Right atrium auricular region (tissue), 2 donors: ENCODE measurements around the gene ATP2A1. TPM values are rescaled to one million over a fixed set of nuclear protein-coding genes. Genes with fewer than 3 reads are reported as not detected.
A peak's percentile ranks its signal among the peaks of the same experiment; 100 is the strongest.
"Not testable (repeated sequence)": the region's sequence is repeated elsewhere in the genome, so short reads cannot be mapped to it uniquely, and the experiment has no call there.

Experiments used
- DNase-seq: peaks from one replicate; pipeline ENCODE4 v3.0.0-alpha.2; 2019; ENCODE audit warnings: low spot score
- H3K27ac ChIP-seq, 2 donors: fragments of 200-600 bp; sonication (generic); 1 replicate in 1 of 2; 2 replicates in 1 of 2; pipeline ENCODE4 v1.5.1; 2016 to 2019
- H3K27me3 ChIP-seq, 2 donors: fragments of 200-600 bp; sonication (generic); one replicate each; pipeline versions ENCODE4 v1.5.1 to v1.6.0; 2017 to 2019
- H3K36me3 ChIP-seq: fragments of 200-600 bp; sonication (generic); one replicate; pipeline ENCODE4 v1.5.1; 2016
- H3K4me1 ChIP-seq, 2 donors: fragments of 200-600 bp; sonication (generic); one replicate each; pipeline versions ENCODE4 v1.5.1 to v1.6.0; 2017 to 2019
- H3K4me3 ChIP-seq, 2 donors: fragments of 200-600 bp; sonication (generic); 1 replicate in 1 of 2; 2 replicates in 1 of 2; pipeline ENCODE4 v1.5.1; 2017 to 2019; ENCODE audit warnings: mild to moderate bottlenecking in 1 of 2, moderate library complexity in 1 of 2
- H3K9me3 ChIP-seq, 2 donors: fragments of 200-600 bp; sonication (generic); one replicate each; pipeline ENCODE4 v1.5.1; 2019
- total RNA-seq, 2 donors: library from RNA; depleted of rRNA; stranded (reverse); fragments of >200 nt; gene quantifications; one replicate each; pipeline ENCODE4 v1.1.0, GENCODE V29; 2016
- TF ChIP-seq, protein P1 (sequence below), 2 donors: fragments of 200-600 bp; sonication (generic); IDR thresholded peaks; one replicate each; pipeline ENCODE4 v1.5.1; 2019; ENCODE audit warnings: antibody characterized with exemption in 2 of 2

The ATP2A1 gene
- total RNA-seq, 2 donors from 2014 or later: 0.26 TPM; not detected in 1

DNA sequence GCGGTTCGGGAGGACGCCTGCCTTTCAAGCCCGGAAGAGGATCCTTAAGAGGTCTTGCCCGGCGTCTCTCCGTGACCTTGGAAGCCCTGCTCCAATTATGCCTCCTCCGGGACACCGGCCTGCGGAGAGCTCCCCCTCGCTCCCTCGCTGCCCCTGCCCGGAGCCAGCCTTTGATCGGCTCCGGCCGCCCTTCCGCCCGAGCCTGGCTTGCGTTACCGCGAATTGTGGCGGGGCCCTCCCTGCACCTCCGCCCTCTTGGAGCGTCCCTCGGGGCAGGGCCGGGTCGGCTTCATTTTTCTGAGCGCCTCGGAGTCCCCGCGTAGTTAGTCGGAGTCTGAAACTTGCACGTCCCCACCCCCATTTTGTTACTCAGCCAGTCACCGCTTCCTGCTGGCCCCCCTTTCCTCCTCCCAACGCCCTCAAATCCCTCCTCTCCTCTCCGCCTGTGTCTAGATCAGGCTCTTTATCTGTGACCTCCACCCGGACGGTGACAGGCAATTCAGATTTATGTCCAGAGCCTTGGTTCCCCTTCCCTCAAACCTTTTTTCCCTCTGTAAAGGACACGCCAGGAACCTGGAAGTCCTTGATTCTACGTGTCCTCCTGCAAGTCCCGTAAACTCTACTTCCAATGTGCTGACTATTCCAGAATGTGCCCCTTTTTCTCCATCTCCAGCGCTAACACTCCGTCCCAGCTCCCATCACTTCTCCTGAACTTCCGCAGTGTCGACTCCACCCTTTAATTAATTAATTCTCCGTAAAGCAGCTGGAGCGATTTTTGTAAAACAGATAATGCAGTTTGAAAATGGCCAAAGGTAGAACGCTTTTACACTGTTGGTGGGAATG is 47.3 kb downstream of the ATP2A1 start:
- Histone ChIP-seq H3K9me3 (no peaks in the 10 kb centered on the region), H3K27me3 (no peaks in the 10 kb centered on the region), H3K4me1 (peaks cover 0 to 14% of the 10 kb centered on the region in 2 donors), H3K27ac (peak overlapping the region; percentile 98 to 99), H3K4me3 (peak overlapping the region; percentile 80 to 94), H3K36me3 (no peaks in the 10 kb centered on the region)
- TF ChIP-seq, protein P1, sequence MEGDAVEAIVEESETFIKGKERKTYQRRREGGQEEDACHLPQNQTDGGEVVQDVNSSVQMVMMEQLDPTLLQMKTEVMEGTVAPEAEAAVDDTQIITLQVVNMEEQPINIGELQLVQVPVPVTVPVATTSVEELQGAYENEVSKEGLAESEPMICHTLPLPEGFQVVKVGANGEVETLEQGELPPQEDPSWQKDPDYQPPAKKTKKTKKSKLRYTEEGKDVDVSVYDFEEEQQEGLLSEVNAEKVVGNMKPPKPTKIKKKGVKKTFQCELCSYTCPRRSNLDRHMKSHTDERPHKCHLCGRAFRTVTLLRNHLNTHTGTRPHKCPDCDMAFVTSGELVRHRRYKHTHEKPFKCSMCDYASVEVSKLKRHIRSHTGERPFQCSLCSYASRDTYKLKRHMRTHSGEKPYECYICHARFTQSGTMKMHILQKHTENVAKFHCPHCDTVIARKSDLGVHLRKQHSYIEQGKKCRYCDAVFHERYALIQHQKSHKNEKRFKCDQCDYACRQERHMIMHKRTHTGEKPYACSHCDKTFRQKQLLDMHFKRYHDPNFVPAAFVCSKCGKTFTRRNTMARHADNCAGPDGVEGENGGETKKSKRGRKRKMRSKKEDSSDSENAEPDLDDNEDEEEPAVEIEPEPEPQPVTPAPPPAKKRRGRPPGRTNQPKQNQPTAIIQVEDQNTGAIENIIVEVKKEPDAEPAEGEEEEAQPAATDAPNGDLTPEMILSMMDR (IDR thresholded peaks at IDR 0.05): peak in 1 of 2 donors; percentile 34
- peak; percentile 85 for DNase-seq

DNA sequence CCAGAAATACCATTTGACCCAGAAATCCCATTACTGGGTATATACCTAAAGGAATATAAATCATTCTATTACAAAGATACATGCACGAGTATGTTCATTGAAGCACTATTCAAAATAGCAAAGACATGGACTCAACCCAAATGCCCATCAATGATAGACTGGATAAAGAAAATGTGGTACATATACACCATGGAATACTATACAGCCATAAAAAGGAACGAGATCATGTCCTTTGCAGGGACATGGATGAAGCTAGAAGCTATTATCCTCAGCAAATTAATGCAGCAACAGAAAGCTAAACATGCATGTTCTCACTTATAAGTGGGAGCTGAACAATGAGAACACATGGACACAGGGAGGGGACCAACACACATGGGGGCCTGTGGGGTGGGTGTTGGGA is 48.0 kb downstream of the ATP2A1 start:
- not testable (repeated sequence) for DNase-seq, H3K27me3 ChIP-seq, H3K9me3 ChIP-seq, H3K36me3 ChIP-seq
- H3K27ac ChIP-seq: peak overlapping the region in 1 of 2 donors; percentile 99
- H3K4me3 ChIP-seq: peak overlapping the region; percentile 80 to 94
- peaks cover 0 to 14% of the 10 kb centered on the region in 2 donors for H3K4me1 ChIP-seq

- no peak overlapping the region for H3K4me3 ChIP-seq
- H3K27ac ChIP-seq: no peak overlapping the region
- no peaks in the 10 kb centered on the region for H3K36me3 ChIP-seq
- H3K9me3 ChIP-seq: no peaks in the 10 kb centered on the region
- no peaks in the 10 kb centered on the region for H3K27me3 ChIP-seq
- no peak for DNase-seq
- TF ChIP-seq, protein P1 (IDR thresholded peaks at IDR 0.05): no peak
- peaks cover 0 to 14% of the 10 kb centered on the region in 2 donors for H3K4me1 ChIP-seq
Observed at GRCh38 chr16:28927815-28928214, 49.5 kb downstream of the ATP2A1 start.

DNA sequence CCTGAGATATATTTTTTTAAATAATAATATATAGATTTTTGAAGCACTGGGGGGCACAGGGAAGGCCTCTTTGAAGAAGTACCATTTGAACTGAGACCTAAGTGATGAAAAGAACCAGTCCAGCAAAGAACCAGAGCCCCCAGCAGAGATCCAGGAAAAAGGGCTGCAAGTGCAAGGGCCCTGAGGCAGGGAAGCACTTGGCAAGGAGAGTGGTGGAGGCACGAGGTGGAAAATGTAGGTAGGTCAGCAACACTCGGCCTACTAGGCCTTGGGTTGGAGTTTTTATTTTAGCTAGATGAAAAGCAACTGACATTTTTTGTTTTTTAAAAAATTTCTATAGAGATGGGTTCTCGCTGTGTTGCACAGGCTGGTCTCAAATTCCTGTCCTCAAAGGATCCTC is 51.9 kb downstream of the ATP2A1 start:
- no peak overlapping the region for H3K4me3 ChIP-seq
- TF ChIP-seq, protein P1 (IDR thresholded peaks at IDR 0.05): no peak
- H3K27me3 ChIP-seq: no peaks in the 10 kb centered on the region
- no peaks in the 10 kb centered on the region for H3K4me1 ChIP-seq
- H3K36me3 ChIP-seq: no peaks in the 10 kb centered on the region
- no peaks in the 10 kb centered on the region for H3K9me3 ChIP-seq
- DNase-seq: no peak
- no peak overlapping the region for H3K27ac ChIP-seq

- TF ChIP-seq, protein P1 (IDR thresholded peaks at IDR 0.05): no peak
- Histone ChIP-seq H3K4me3 (no peak overlapping the region), H3K36me3 (no peaks in the 10 kb centered on the region), H3K9me3 (no peaks in the 10 kb centered on the region), H3K4me1 (no peaks in the 10 kb centered on the region), H3K27me3 (no peaks in the 10 kb centered on the region), H3K27ac (no peak overlapping the region)
- no peak for DNase-seq
Observed at GRCh38 chr16:28930652-28931051, 52.4 kb downstream of the ATP2A1 start.

DNA sequence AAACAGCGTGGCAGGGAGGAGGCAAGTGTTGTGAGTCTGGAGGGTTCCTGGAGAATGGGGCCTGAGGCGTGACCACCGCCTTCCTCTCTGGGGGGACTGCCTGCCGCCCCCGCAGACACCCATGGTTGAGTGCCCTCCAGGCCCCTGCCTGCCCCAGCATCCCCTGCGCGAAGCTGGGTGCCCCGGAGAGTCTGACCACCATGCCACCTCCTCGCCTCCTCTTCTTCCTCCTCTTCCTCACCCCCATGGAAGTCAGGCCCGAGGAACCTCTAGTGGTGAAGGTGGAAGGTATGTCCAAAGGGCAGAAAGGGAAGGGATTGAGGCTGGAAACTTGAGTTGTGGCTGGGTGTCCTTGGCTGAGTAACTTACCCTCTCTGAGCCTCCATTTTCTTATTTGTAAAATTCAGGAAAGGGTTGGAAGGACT is 53.5 kb downstream of the ATP2A1 start, which contains the start of gene CD19:
TSS of gene CD19 (plus strand) at position 171 of the 425 bp plus-strand sequence. CDS start at position 201, 30 bp downstream.
- no peaks in the 10 kb centered on the region for H3K9me3 ChIP-seq
- no peaks in the 10 kb centered on the region for H3K27me3 ChIP-seq
- no peak within 1 kb of the TSS for H3K4me3 ChIP-seq
- TF ChIP-seq, protein P1 (IDR thresholded peaks at IDR 0.05): no peak
- H3K36me3 ChIP-seq: no peaks in the 10 kb centered on the region
- no peak within 1 kb of the TSS for H3K27ac ChIP-seq
- no peaks in the 10 kb centered on the region for H3K4me1 ChIP-seq
- no peak for DNase-seq
